HEK293 (cell line): Measurements from ENCODE around the gene FAM32A.

Experiments used
- GLIS1 ChIP-seq: fragments of 450-650 bp; formaldehyde crosslinking; IDR thresholded peaks from 2 replicates; pipeline ENCODE4 v1.5.1; 2016; ENCODE audit warnings: missing biosample characterization, missing genetic modification characterization
- IKZF3 ChIP-seq: fragments of 450-650 bp; IDR thresholded peaks from 2 replicates; pipeline ENCODE4 v1.5.0; 2018; ENCODE audit warnings: missing biosample characterization, mild to moderate bottlenecking, missing genetic modification characterization, moderate library complexity
- INSM2 ChIP-seq: fragments of 450-650 bp; formaldehyde crosslinking; IDR thresholded peaks from 2 replicates; pipeline ENCODE4 v1.5.1; 2016; ENCODE audit warnings: missing biosample characterization, missing genetic modification characterization
- KLF7 ChIP-seq: fragments of 450-650 bp; formaldehyde crosslinking; IDR thresholded peaks from 2 replicates; pipeline ENCODE4 v1.5.1; 2016; ENCODE audit warnings: missing biosample characterization, missing genetic modification characterization, borderline replicate concordance
- KLF8 ChIP-seq: fragments of 450-650 bp; formaldehyde crosslinking; IDR thresholded peaks from 2 replicates; pipeline ENCODE4 v1.5.1; 2016; ENCODE audit warnings: missing biosample characterization, missing genetic modification characterization
- PRDM1 ChIP-seq: fragments of 450-650 bp; formaldehyde crosslinking; IDR thresholded peaks from 2 replicates; pipeline ENCODE4; 2016; ENCODE audit warnings: missing biosample characterization, missing genetic modification characterization
- PRDM4 ChIP-seq: fragments of 450-650 bp; formaldehyde crosslinking; IDR thresholded peaks from 2 replicates; pipeline ENCODE4 v1.5.1; 2017; ENCODE audit warnings: missing biosample characterization, missing genetic modification characterization
- TSHZ1 ChIP-seq: fragments of 450-650 bp; formaldehyde crosslinking; IDR thresholded peaks from 2 replicates; pipeline ENCODE4 v1.5.1; 2016; ENCODE audit warnings: missing biosample characterization, missing genetic modification characterization, borderline replicate concordance
- WT1 ChIP-seq: fragments of 450-650 bp; formaldehyde crosslinking; IDR thresholded peaks from 2 replicates; pipeline ENCODE4 v1.5.1; 2016; ENCODE audit warnings: missing biosample characterization, missing genetic modification characterization
- YY1 ChIP-seq: fragments of 450-650 bp; formaldehyde crosslinking; IDR thresholded peaks from 2 replicates; pipeline ENCODE4 v1.5.1; 2018; ENCODE audit warnings: missing biosample characterization, missing genetic modification characterization
- ZBTB26 ChIP-seq: fragments of 450-650 bp; formaldehyde crosslinking; optimal IDR thresholded peaks from 2 replicates; pipeline ENCODE3; 2016; ENCODE audit warnings: missing biosample characterization, mild to moderate bottlenecking, missing genetic modification characterization
- ZBTB8A ChIP-seq: fragments of 450-650 bp; formaldehyde crosslinking; IDR thresholded peaks from 2 replicates; pipeline ENCODE4 v1.5.1; 2016; ENCODE audit warnings: missing biosample characterization, missing genetic modification characterization
- ZFP69B ChIP-seq: fragments of 450-650 bp; formaldehyde crosslinking; IDR thresholded peaks from 2 replicates; pipeline ENCODE4 v1.5.1; 2016; ENCODE audit warnings: missing biosample characterization, missing genetic modification characterization
- ZIC2 ChIP-seq: fragments of 450-650 bp; formaldehyde crosslinking; IDR thresholded peaks from 2 replicates; pipeline ENCODE4 v1.5.1; 2016; ENCODE audit warnings: missing biosample characterization, missing genetic modification characterization
- ZNF169 ChIP-seq: fragments of 450-650 bp; formaldehyde crosslinking; IDR thresholded peaks from 2 replicates; pipeline ENCODE4 v1.5.1; 2016; ENCODE audit warnings: missing biosample characterization, missing genetic modification characterization
- ZNF2 ChIP-seq: fragments of 450-650 bp; formaldehyde crosslinking; IDR thresholded peaks from 2 replicates; pipeline ENCODE4 v1.5.1; 2016; ENCODE audit warnings: missing biosample characterization, missing genetic modification characterization
- ZNF292 ChIP-seq: fragments of 450-650 bp; formaldehyde crosslinking; IDR thresholded peaks from 2 replicates; pipeline ENCODE4 v1.5.1; 2016; ENCODE audit warnings: low read depth, missing biosample characterization, missing genetic modification characterization, borderline replicate concordance
- ZNF324 ChIP-seq: fragments of 450-650 bp; formaldehyde crosslinking; IDR thresholded peaks from 2 replicates; pipeline ENCODE4 v1.5.1; 2016; ENCODE audit warnings: missing biosample characterization, missing genetic modification characterization
- ZNF391 ChIP-seq: fragments of 450-650 bp; formaldehyde crosslinking; IDR thresholded peaks from 2 replicates; pipeline ENCODE4 v1.5.1; 2016; ENCODE audit warnings: low read depth, missing biosample characterization, missing genetic modification characterization, borderline replicate concordance
- ZNF394 ChIP-seq: fragments of 450-650 bp; formaldehyde crosslinking; IDR thresholded peaks from 2 replicates; pipeline ENCODE4 v1.5.1; 2016; ENCODE audit warnings: missing biosample characterization, missing genetic modification characterization, mild to moderate bottlenecking, moderate library complexity, borderline replicate concordance
- ZNF404 ChIP-seq: fragments of 450-650 bp; formaldehyde crosslinking; IDR thresholded peaks from 2 replicates; pipeline ENCODE4 v1.5.1; 2017; ENCODE audit warnings: missing biosample characterization, missing genetic modification characterization
- ZNF449 ChIP-seq: fragments of 450-650 bp; formaldehyde crosslinking; IDR thresholded peaks from 2 replicates; pipeline ENCODE4 v1.5.1; 2017; ENCODE audit warnings: missing biosample characterization, mild to moderate bottlenecking, missing genetic modification characterization, moderate library complexity
- ZNF510 ChIP-seq: fragments of 450-650 bp; formaldehyde crosslinking; IDR thresholded peaks from 2 replicates; pipeline ENCODE4 v1.5.1; 2018; ENCODE audit warnings: mild to moderate bottlenecking, missing genetic modification characterization, missing biosample characterization; ENCODE audit not compliant: insufficient replicate concordance
- ZNF558 ChIP-seq: fragments of 450-650 bp; formaldehyde crosslinking; IDR thresholded peaks from 2 replicates; pipeline ENCODE4 v1.5.1; 2016; ENCODE audit warnings: missing biosample characterization, missing genetic modification characterization
- ZNF561 ChIP-seq: fragments of 450-650 bp; IDR thresholded peaks from 2 replicates; pipeline ENCODE4 v1.5.1; 2018; ENCODE audit warnings: missing biosample characterization, missing genetic modification characterization, borderline replicate concordance
- ZNF623 ChIP-seq: fragments of 450-650 bp; formaldehyde crosslinking; IDR thresholded peaks from 2 replicates; pipeline ENCODE4 v1.5.1; 2016; ENCODE audit warnings: missing biosample characterization, missing genetic modification characterization
- ZNF692 ChIP-seq: fragments of 450-650 bp; formaldehyde crosslinking; IDR thresholded peaks from 2 replicates; pipeline ENCODE4 v1.5.1; 2016; ENCODE audit warnings: missing biosample characterization, missing genetic modification characterization
- ZNF747 ChIP-seq: fragments of 450-650 bp; formaldehyde crosslinking; IDR thresholded peaks from 2 replicates; pipeline ENCODE4 v1.5.1; 2016; ENCODE audit warnings: missing biosample characterization, missing genetic modification characterization

FAM32A gene

GRCh38 chr19:16197622-16198369, 12.6 kb downstream of the FAM32A start, which contains the start of gene AP1M1 (continued):
- TF ChIP-seq WT1 (tag by site-specific recombination) (no peak; the same call in 1 of the 2 replicates), ZNF623 (tag by site-specific recombination) (no peak), KLF7 (tag by site-specific recombination) (peak; percentile 85), ZNF292 (tag by site-specific recombination) (no peak), ZIC2 (tag by site-specific recombination) (peak; percentile 82), PRDM1 (tag by site-specific recombination) (no peak), ZNF747 (tag by site-specific recombination) (no peak), IKZF3 (tag by site-specific recombination) (no peak), ZNF404 (tag by site-specific recombination) (no peak), ZFP69B (tag by site-specific recombination) (peak; percentile 65), ZNF558 (tag by site-specific recombination) (no peak), ZNF394 (no peak; the same call in 1 of the 2 replicates), PRDM4 (no peak), ZNF169 (no peak), INSM2 (no peak), ZNF561 (tag by site-specific recombination) (peak; percentile 91; the same call in 1 of the 2 replicates), GLIS1 (tag by site-specific recombination) (peak; percentile 77), ZBTB26 (peak; percentile 66), ZNF2 (no peak), YY1 (tag by site-specific recombination) (peak; percentile 65; the same call in 1 of the 2 replicates), ZNF449 (tag by site-specific recombination) (peak; percentile 38; the same call in 1 of the 2 replicates), ZNF391 (no peak; the same call in 1 of the 2 replicates), ZNF692 (tag by site-specific recombination) (peak; percentile 88), ZNF510 (tag by site-specific recombination) (no peak), ZBTB8A (peak; percentile 95), KLF8 (tag by site-specific recombination) (peak; percentile 78), TSHZ1 (tag by site-specific recombination) (no peak), ZNF324 (tag by site-specific recombination) (no peak)
